PC-3 (cell line): ENCODE data around the gene ZCCHC3. TPM values are rescaled to one million over a fixed set of nuclear protein-coding genes. Genes with fewer than 3 reads are reported as not detected.

Experiments
- ATAC-seq: fragments of 200-7000 bp; cut with Tn5 transposase; 2 replicates; pipeline ENCODE4 v1.9.1; 2020; ENCODE audit warnings: mild to moderate bottlenecking, moderate library complexity
- BruUV-seq: library from RNA; stranded (reverse); fragments of 400-500 nt; replicated peaks from 2 replicates; lab custom pipeline; 2021; lab: Mats Ljungman, UMichigan
- CTCF ChIA-PET: fragments of 300-600 bp; sonication (Branson Sonifier 250); formaldehyde crosslinking; loops from one replicate; lab custom pipeline; 2022; ENCODE audit warnings: antibody characterized with exemption; lab: Charles Lee
- POLR2A ChIA-PET: fragments of 300-600 bp; sonication (Branson Sonifier 250); formaldehyde crosslinking; loops from one replicate; lab custom pipeline; 2022; ENCODE audit warnings: antibody characterized with exemption; ENCODE audit not compliant: unreplicated experiment; lab: Charles Lee
- DNase-seq: peaks from one replicate; pipeline ENCODE4 v3.0.0-alpha.2; 2015
- H2AFZ ChIP-seq: fragments of 300-600 bp; sonication (generic); 2 replicates; pipeline ENCODE4 v1.6.0; 2016; ENCODE audit warnings: antibody characterized with exemption, low read length
- H3F3A ChIP-seq: fragments of 300-600 bp; sonication (generic); one replicate; pipeline ENCODE4 v1.6.0; 2017; ENCODE audit warnings: antibody characterized with exemption, low read length, control low read depth, mild to moderate bottlenecking; ENCODE audit not compliant: unreplicated experiment
- H3K27ac ChIP-seq: fragments of 300-600 bp; sonication (generic); 2 replicates; pipeline ENCODE4 v1.5.1; 2016; ENCODE audit warnings: mild to moderate bottlenecking, low read length
- H3K27me3 ChIP-seq: fragments of 300-600 bp; sonication (generic); 2 replicates; pipeline ENCODE4 v1.6.1; 2016; ENCODE audit warnings: low read length, mixed read lengths
- H3K36me3 ChIP-seq: fragments of 300-600 bp; sonication (generic); 2 replicates; pipeline ENCODE4 v1.6.1; 2016; ENCODE audit warnings: low read depth, mixed run types, low read length, mixed read lengths
- H3K4me1 ChIP-seq: fragments of 300-600 bp; sonication (generic); 2 replicates; pipeline ENCODE4 v1.5.1; 2016; ENCODE audit warnings: low read length; ENCODE audit not compliant: insufficient read depth
- H3K4me2 ChIP-seq: fragments of 300-600 bp; sonication (generic); 2 replicates; pipeline ENCODE4 v1.6.0; 2016; ENCODE audit warnings: low read length
- H3K4me3 ChIP-seq: fragments of 300-600 bp; sonication (generic); 2 replicates; pipeline ENCODE4 v1.5.1; 2016; ENCODE audit warnings: mild to moderate bottlenecking, low read length, mixed read lengths
- H3K79me2 ChIP-seq: fragments of 300-600 bp; sonication (generic); 2 replicates; pipeline ENCODE4 v1.6.1; 2017; ENCODE audit warnings: low read length, mixed read lengths
- H3K9ac ChIP-seq: fragments of 300-600 bp; sonication (generic); 2 replicates; pipeline ENCODE4 v1.6.0; 2016; ENCODE audit warnings: mild to moderate bottlenecking, low read length
- H3K9me2 ChIP-seq: fragments of 300-600 bp; sonication (generic); replicated peaks from 2 replicates; pipeline ENCODE4 v1.6.1; 2016; ENCODE audit warnings: mixed run types, low read length, mixed read lengths
- H3K9me3 ChIP-seq: fragments of 300-600 bp; sonication (generic); 2 replicates; pipeline ENCODE4 v1.6.1; 2016; ENCODE audit warnings: low read length, mixed read lengths
- H4K20me1 ChIP-seq: fragments of 300-600 bp; sonication (generic); 2 replicates; pipeline ENCODE4 v1.6.1; 2016; ENCODE audit warnings: low read length, mixed read lengths
- EZH2 ChIP-seq: fragments of 300-600 bp; sonication (generic); IDR thresholded peaks from one replicate; pipeline ENCODE4 v1.6.1; 2017; ENCODE audit warnings: antibody characterized with exemption, mild to moderate bottlenecking, low read length; ENCODE audit not compliant: unreplicated experiment
- EZH2phosphoT487 ChIP-seq: fragments of 300-600 bp; sonication (generic); IDR thresholded peaks from 2 replicates; pipeline ENCODE4 v1.6.1; 2018; ENCODE audit warnings: mild to moderate bottlenecking, antibody characterized with exemption, low read length, borderline replicate concordance
- intact Hi-C: fragments of 100-400 bp; cut with micrococcal nuclease; formaldehyde crosslinking; loops from 2 replicates; pipeline ENCODE4 v1.9.0; 2023
- total RNA-seq: library from RNA; depleted of rRNA; stranded (reverse); fragments of >200 nt; gene quantifications from 2 replicates; pipeline ENCODE4 v1.2.3, GENCODE V29; 2014
- TF ChIP-seq, protein P1 (sequence below): fragments of 300-600 bp; sonication (generic); conservative IDR thresholded peaks from 2 replicates; pipeline ENCODE4 v1.5.1; 2017; ENCODE audit warnings: antibody characterized with exemption, low read depth, mild to moderate bottlenecking, low read length

ZCCHC3 gene
- total RNA-seq, 1 experiment from 2014 or later, result 18.5 TPM

DNA sequence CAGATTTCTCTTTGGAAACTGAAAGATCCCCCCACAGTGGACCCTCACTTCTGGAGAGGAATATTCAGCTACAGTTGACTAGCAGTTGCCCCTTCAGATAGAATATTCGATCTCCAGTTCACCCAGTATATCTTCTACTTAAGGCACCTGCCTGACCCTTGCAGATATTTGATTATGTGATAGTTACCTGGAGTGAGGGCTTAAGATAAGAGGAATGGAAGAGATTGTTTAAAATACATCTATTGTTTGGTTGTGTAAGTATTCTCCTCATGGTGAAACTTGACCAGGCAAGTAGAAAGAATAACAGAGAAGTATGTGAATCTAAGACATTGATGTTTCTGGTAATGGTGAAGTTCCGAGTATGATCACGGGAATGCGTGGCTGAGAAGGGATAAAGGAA, 1.6 kb upstream of the ZCCHC3 start:
- Histone ChIP-seq H3K9me2 (no peaks in the 10 kb centered on the region), H3K79me2 (peaks cover 42% of the 10 kb centered on the region), H3K36me3 (no peaks in the 10 kb centered on the region), H3K9me3 (no peaks in the 10 kb centered on the region), H3F3A (no peaks in the 10 kb centered on the region), H3K27me3 (no peaks in the 10 kb centered on the region), H3K4me1 (peaks cover 33% of the 10 kb centered on the region), H3K4me2 (no peak overlapping the region), H2AFZ (no peak overlapping the region), H3K9ac (no peak overlapping the region), H4K20me1 (peaks cover 26% of the 10 kb centered on the region), H3K27ac (no peak overlapping the region), H3K4me3 (no peak overlapping the region)
- intact Hi-C loops, result no loop called here
- ATAC-seq, result no peak
- no peak for DNase-seq
- no peak for TF ChIP-seq EZH2
- TF ChIP-seq, protein P1, sequence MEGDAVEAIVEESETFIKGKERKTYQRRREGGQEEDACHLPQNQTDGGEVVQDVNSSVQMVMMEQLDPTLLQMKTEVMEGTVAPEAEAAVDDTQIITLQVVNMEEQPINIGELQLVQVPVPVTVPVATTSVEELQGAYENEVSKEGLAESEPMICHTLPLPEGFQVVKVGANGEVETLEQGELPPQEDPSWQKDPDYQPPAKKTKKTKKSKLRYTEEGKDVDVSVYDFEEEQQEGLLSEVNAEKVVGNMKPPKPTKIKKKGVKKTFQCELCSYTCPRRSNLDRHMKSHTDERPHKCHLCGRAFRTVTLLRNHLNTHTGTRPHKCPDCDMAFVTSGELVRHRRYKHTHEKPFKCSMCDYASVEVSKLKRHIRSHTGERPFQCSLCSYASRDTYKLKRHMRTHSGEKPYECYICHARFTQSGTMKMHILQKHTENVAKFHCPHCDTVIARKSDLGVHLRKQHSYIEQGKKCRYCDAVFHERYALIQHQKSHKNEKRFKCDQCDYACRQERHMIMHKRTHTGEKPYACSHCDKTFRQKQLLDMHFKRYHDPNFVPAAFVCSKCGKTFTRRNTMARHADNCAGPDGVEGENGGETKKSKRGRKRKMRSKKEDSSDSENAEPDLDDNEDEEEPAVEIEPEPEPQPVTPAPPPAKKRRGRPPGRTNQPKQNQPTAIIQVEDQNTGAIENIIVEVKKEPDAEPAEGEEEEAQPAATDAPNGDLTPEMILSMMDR, result no peak
- no peak for TF ChIP-seq EZH2phosphoT487
- no TSS peak for BruUV-seq
- ChIA-PET POLR2A (no interaction called here), CTCF (no interaction called here)

DNA sequence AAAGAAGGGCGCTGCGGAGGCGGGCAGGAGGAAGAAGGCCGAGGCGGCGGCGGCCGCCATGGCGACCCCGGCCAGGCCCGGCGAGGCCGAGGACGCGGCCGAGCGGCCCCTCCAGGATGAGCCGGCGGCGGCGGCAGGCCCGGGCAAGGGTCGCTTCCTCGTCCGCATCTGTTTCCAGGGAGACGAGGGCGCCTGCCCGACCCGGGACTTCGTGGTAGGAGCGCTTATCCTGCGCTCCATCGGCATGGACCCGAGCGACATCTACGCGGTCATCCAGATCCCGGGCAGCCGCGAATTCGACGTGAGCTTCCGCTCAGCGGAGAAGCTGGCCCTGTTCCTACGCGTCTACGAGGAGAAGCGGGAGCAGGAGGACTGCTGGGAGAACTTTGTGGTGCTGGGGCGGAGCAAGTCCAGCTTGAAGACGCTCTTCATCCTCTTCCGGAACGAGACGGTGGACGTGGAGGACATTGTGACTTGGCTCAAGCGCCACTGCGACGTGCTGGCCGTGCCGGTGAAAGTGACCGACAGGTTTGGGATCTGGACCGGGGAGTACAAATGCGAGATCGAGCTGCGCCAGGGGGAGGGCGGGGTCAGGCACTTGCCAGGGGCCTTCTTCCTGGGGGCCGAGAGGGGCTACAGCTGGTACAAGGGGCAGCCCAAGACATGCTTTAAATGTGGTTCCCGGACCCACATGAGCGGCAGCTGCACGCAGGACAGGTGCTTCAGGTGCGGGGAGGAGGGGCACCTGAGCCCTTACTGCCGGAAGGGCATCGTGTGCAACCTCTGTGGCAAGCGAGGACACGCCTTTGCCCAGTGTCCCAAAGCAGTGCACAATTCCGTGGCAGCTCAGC, 780 bp downstream of the ZCCHC3 start:
- ChIA-PET POLR2A (interaction anchor here (0.6 to 1.0 kb wide), 4 partner anchors 12 to 72 kb away, joined by 3 to 44 read pairs (median 4); partner anchors contain the start of gene SOX12), CTCF (no interaction called here)
- Histone ChIP-seq H3K27me3 (no peaks in the 10 kb centered on the region), H3K9me3 (no peaks in the 10 kb centered on the region), H3K79me2 (peaks cover 49% of the 10 kb centered on the region), H3K36me3 (no peaks in the 10 kb centered on the region), H3K27ac (peak overlapping the region; percentile 75), H3K9ac (peak overlapping the region; percentile 96), H3K4me3 (peak overlapping the region; percentile 80), H3F3A (no peaks in the 10 kb centered on the region), H3K4me1 (peaks cover 29% of the 10 kb centered on the region), H3K9me2 (no peaks in the 10 kb centered on the region), H3K4me2 (peak overlapping the region; percentile 93), H2AFZ (peak overlapping the region; percentile 78), H4K20me1 (peaks cover 32% of the 10 kb centered on the region)
- intact Hi-C loops, result loop anchor here (1.0 kb wide), 1 partner anchor 26 kb away; no protein-coding TSS in a partner anchor
- BruUV-seq, result TSS peak; percentile 33
- ATAC-seq, result peak; percentile 48
- no peak for TF ChIP-seq EZH2
- TF ChIP-seq, protein P1, result no peak
- peak; percentile 66 for DNase-seq
